ENCODE results near the gene AGBL4.

Gene AGBL4

GRCh38 chr1:48794816-48795215, 1228.9 kb downstream of the AGBL4 start:
- no peaks in the 10 kb centered on the region for H3K27me3 ChIP-seq
- peak overlapping the region; percentile 69 to 88 (median 85) for H3K4me2 ChIP-seq
- H3K27ac ChIP-seq: peak overlapping the region in 9 of 11 experiments; percentile 45 to 95 (median 90); a peak in 17 of 22 replicates
- no peaks in the 10 kb centered on the region for H3K36me3 ChIP-seq
- H3K9me3 ChIP-seq (replicated peaks in 1 of 11): peaks cover 11 to 30% (median 23%) of the 10 kb centered on the region in 11 experiments; a peak in 20 of 22 replicates
- TF ChIP-seq Cebpa-rat (IDR thresholded peaks at IDR 0.05): no peak
- no peaks in the 10 kb centered on the region for H4K20me1 ChIP-seq
- H3K9ac ChIP-seq: peak overlapping the region in 8 of 11 experiments; percentile 56 to 78 (median 75); a peak in 15 of 22 replicates
- no peak overlapping the region for H3K4me3 ChIP-seq
- H3K4me1 ChIP-seq: peaks cover 39 to 72% (median 70%) of the 10 kb centered on the region in 10 experiments

- Histone ChIP-seq H3K4me1 (peaks cover 43 to 79% (median 76%) of the 10 kb centered on the region in 10 experiments), H3K4me2 (peak overlapping the region; percentile 69 to 88 (median 85)), H3K9ac (peak overlapping the region in 8 of 11 experiments; percentile 56 to 78 (median 76); a peak in 16 of 22 replicates), H3K4me3 (peak overlapping the region in 5 of 10 experiments; percentile 10 to 46 (median 34); a peak in 8 of 20 replicates), H3K9me3 (replicated peaks in 1 of 11) (peaks cover 11 to 23% (median 18%) of the 10 kb centered on the region in 11 experiments; a peak in 20 of 22 replicates), H3K36me3 (no peaks in the 10 kb centered on the region), H4K20me1 (no peaks in the 10 kb centered on the region), H3K27ac (peak overlapping the region in 10 of 11 experiments; percentile 22 to 95 (median 90); a peak in 18 of 22 replicates), H3K27me3 (no peaks in the 10 kb centered on the region)
- TF ChIP-seq Cebpa-rat (IDR thresholded peaks at IDR 0.05): peak in 9 of 11 experiments; percentile 29 to 95 (median 93); a peak in 17 of 22 replicates
Observed at GRCh38 chr1:48793863-48794262, 1229.9 kb downstream of the AGBL4 start.

- Histone ChIP-seq H3K27me3 (no peaks in the 10 kb centered on the region), H3K9ac (peak overlapping the region in 8 of 11 experiments; percentile 56 to 78 (median 74); a peak in 15 of 22 replicates), H4K20me1 (no peaks in the 10 kb centered on the region), H3K4me2 (peak overlapping the region; percentile 5 to 88 (median 85); a peak in 19 of 22 replicates), H3K36me3 (no peaks in the 10 kb centered on the region), H3K9me3 (replicated peaks in 1 of 11) (peaks cover 6 to 14% (median 10%) of the 10 kb centered on the region in 11 experiments; a peak in 20 of 22 replicates), H3K4me1 (peaks cover 43 to 79% (median 76%) of the 10 kb centered on the region in 10 experiments), H3K27ac (peak overlapping the region in 9 of 11 experiments; percentile 45 to 95 (median 90); a peak in 18 of 22 replicates), H3K4me3 (no peak overlapping the region)
- no peak for TF ChIP-seq Cebpa-rat (IDR thresholded peaks at IDR 0.05)
Observed at GRCh38 chr1:48792961-48793360, 1230.8 kb downstream of the AGBL4 start.

- no peaks in the 10 kb centered on the region for H4K20me1 ChIP-seq
- no peaks in the 10 kb centered on the region for H3K27me3 ChIP-seq
- no peaks in the 10 kb centered on the region; a peak in 1 of 22 replicates for H3K9me3 ChIP-seq (replicated peaks in 1 of 11)
- peak overlapping the region in 3 of 11 experiments; percentile 20 to 57 (median 45); a peak in 2 of 22 replicates for H3K9ac ChIP-seq
- H3K4me1 ChIP-seq: peaks cover 43 to 65% (median 60%) of the 10 kb centered on the region in 10 experiments
- peak overlapping the region in 9 of 11 experiments; percentile 48 to 95 (median 89); a peak in 18 of 22 replicates for H3K27ac ChIP-seq
- no peak overlapping the region for H3K4me3 ChIP-seq
- H3K36me3 ChIP-seq: no peaks in the 10 kb centered on the region
- H3K4me2 ChIP-seq: peak overlapping the region; percentile 14 to 88 (median 82); a peak in 20 of 22 replicates
- no peak for TF ChIP-seq Cebpa-rat (IDR thresholded peaks at IDR 0.05)
Observed at GRCh38 chr1:48790397-48790796, 1233.4 kb downstream of the AGBL4 start.

GRCh38 chr1:48789903-48790302, 1233.9 kb downstream of the AGBL4 start:
- Histone ChIP-seq H3K9me3 (replicated peaks in 1 of 11) (no peaks in the 10 kb centered on the region; a peak in 1 of 22 replicates), H3K36me3 (no peaks in the 10 kb centered on the region), H3K27ac (peak overlapping the region in 9 of 11 experiments; percentile 48 to 95 (median 89); a peak in 20 of 22 replicates), H3K9ac (peak overlapping the region in 5 of 11 experiments; percentile 2 to 58 (median 45); a peak in 7 of 22 replicates), H3K4me2 (peak overlapping the region; percentile 14 to 88 (median 82); a peak in 21 of 22 replicates), H3K27me3 (no peaks in the 10 kb centered on the region), H3K4me3 (no peak overlapping the region), H4K20me1 (no peaks in the 10 kb centered on the region), H3K4me1 (peaks cover 40 to 60% (median 56%) of the 10 kb centered on the region in 10 experiments)
- TF ChIP-seq Cebpa-rat (IDR thresholded peaks at IDR 0.05): no peak

- H3K27ac ChIP-seq: no peak overlapping the region
- H3K4me3 ChIP-seq: no peak overlapping the region
- H3K9me3 ChIP-seq (replicated peaks in 1 of 11): no peaks in the 10 kb centered on the region; a peak in 1 of 22 replicates
- no peak overlapping the region for H3K4me2 ChIP-seq
- TF ChIP-seq Cebpa-rat (IDR thresholded peaks at IDR 0.05): no peak
- H3K9ac ChIP-seq: no peak overlapping the region
- H3K4me1 ChIP-seq: peaks cover 15 to 19% (median 15%) of the 10 kb centered on the region in 10 experiments; a peak in 19 of 20 replicates
- no peaks in the 10 kb centered on the region for H4K20me1 ChIP-seq
- H3K27me3 ChIP-seq: no peaks in the 10 kb centered on the region
- no peaks in the 10 kb centered on the region for H3K36me3 ChIP-seq
Observed at GRCh38 chr1:48785869-48786268, 1237.9 kb downstream of the AGBL4 start.

- Histone ChIP-seq H4K20me1 (no peaks in the 10 kb centered on the region), H3K4me1 (peaks cover 0 to 4% (median 2%) of the 10 kb centered on the region in 10 experiments; a peak in 10 of 20 replicates), H3K9ac (no peak overlapping the region), H3K4me2 (no peak overlapping the region), H3K9me3 (replicated peaks in 1 of 11) (no peaks in the 10 kb centered on the region), H3K4me3 (no peak overlapping the region), H3K36me3 (no peaks in the 10 kb centered on the region), H3K27me3 (no peaks in the 10 kb centered on the region), H3K27ac (no peak overlapping the region)
- no peak for TF ChIP-seq Cebpa-rat (IDR thresholded peaks at IDR 0.05)
Observed at GRCh38 chr1:48784301-48784700, 1239.5 kb downstream of the AGBL4 start.

- H3K4me3 ChIP-seq: peak overlapping the region; percentile 61 to 84 (median 75)
Observed at GRCh38 chr1:48777219-48777895, 1246.4 kb downstream of the AGBL4 start.

More at GRCh38 chr1:48777219-48777895, 1246.4 kb downstream of the AGBL4 start:
- H4K20me1 ChIP-seq: peaks cover 0 to 21% (median 3%) of the 10 kb centered on the region in 11 experiments; a peak in 7 of 22 replicates
- no peaks in the 10 kb centered on the region for H3K9me3 ChIP-seq (replicated peaks in 1 of 11)
- peak overlapping the region; percentile 77 to 98 (median 90) for H3K4me2 ChIP-seq
- H3K27me3 ChIP-seq: no peaks in the 10 kb centered on the region
- H3K36me3 ChIP-seq: peaks cover 0 to 26% (median 19%) of the 10 kb centered on the region in 11 experiments; a peak in 15 of 22 replicates
- no peak for TF ChIP-seq Cebpa-rat (IDR thresholded peaks at IDR 0.05)
- peak overlapping the region; percentile 29 to 90 (median 86); a peak in 20 of 22 replicates for H3K9ac ChIP-seq
- H3K27ac ChIP-seq: peak overlapping the region in 8 of 11 experiments; percentile 64 to 91 (median 80); a peak in 16 of 22 replicates
- H3K4me1 ChIP-seq: peaks cover 22 to 58% (median 51%) of the 10 kb centered on the region in 10 experiments; a peak in 19 of 20 replicates

Measured in BLaER1 treated with 17β-estradiol and CSF1 and Interleukin-3, amounts not matched to agents 10 nM and 100 nM (cell line).